ENCODE data around the gene PRKCE.

The PRKCE gene

GRCh38 chr2:45950606-45951005 is 299.1 kb downstream of the PRKCE start:
- TF ChIP-seq TAF1 (IDR thresholded peaks at IDR 0.05; ENCODE audit: borderline replicate concordance, low read depth, low read length) (no peak), POLR2A (IDR thresholded peaks at IDR 0.05; ENCODE audit: low read depth, low read length) (no peak), POLR2AphosphoS5 (IDR thresholded peaks at IDR 0.05; ENCODE audit: low read depth, low read length) (no peak)
- DNase-seq (ENCODE audit: insufficient read length) (no peak), FAIRE-seq (no peak)

- FAIRE-seq (no peak), DNase-seq (ENCODE audit: insufficient read length) (no peak)
- TF ChIP-seq POLR2AphosphoS5 (IDR thresholded peaks at IDR 0.05; ENCODE audit: low read depth, low read length), result no peak
- TF ChIP-seq POLR2A (IDR thresholded peaks at IDR 0.05; ENCODE audit: low read depth, low read length), result no peak
- no peak for TF ChIP-seq TAF1 (IDR thresholded peaks at IDR 0.05; ENCODE audit: borderline replicate concordance, low read depth, low read length)
Observed at GRCh38 chr2:45951025-45951727, 299.7 kb downstream of the PRKCE start.

GRCh38 chr2:45952591-45952990 is 301.1 kb downstream of the PRKCE start:
- TF ChIP-seq POLR2AphosphoS5 (IDR thresholded peaks at IDR 0.05; ENCODE audit: low read depth, low read length) (no peak), TAF1 (IDR thresholded peaks at IDR 0.05; ENCODE audit: borderline replicate concordance, low read depth, low read length) (no peak), POLR2A (IDR thresholded peaks at IDR 0.05; ENCODE audit: low read depth, low read length) (no peak)
- DNase-seq (ENCODE audit: insufficient read length) (no peak), FAIRE-seq (no peak)

GRCh38 chr2:45953376-45954027 is 302.0 kb downstream of the PRKCE start:
- no peak for FAIRE-seq
- no peak for TF ChIP-seq POLR2A (IDR thresholded peaks at IDR 0.05; ENCODE audit: low read depth, low read length)
- TF ChIP-seq TAF1 (IDR thresholded peaks at IDR 0.05; ENCODE audit: borderline replicate concordance, low read depth, low read length), result no peak
- no peak for TF ChIP-seq POLR2AphosphoS5 (IDR thresholded peaks at IDR 0.05; ENCODE audit: low read depth, low read length)

GRCh38 chr2:45954233-45954850 is 302.9 kb downstream of the PRKCE start:
- TF ChIP-seq POLR2A (IDR thresholded peaks at IDR 0.05; ENCODE audit: low read depth, low read length) (no peak), POLR2AphosphoS5 (IDR thresholded peaks at IDR 0.05; ENCODE audit: low read depth, low read length) (no peak), TAF1 (IDR thresholded peaks at IDR 0.05; ENCODE audit: borderline replicate concordance, low read depth, low read length) (no peak)
- DNase-seq (ENCODE audit: insufficient read length) (no peak), FAIRE-seq (no peak)

More at GRCh38 chr2:45953376-45954027, 302.0 kb downstream of the PRKCE start:
- no peak for DNase-seq (ENCODE audit: insufficient read length)

- no peak for DNase-seq (ENCODE audit: insufficient read length)
- FAIRE-seq, result no peak
- no peak for TF ChIP-seq POLR2A (IDR thresholded peaks at IDR 0.05; ENCODE audit: low read depth, low read length)
- no peak for TF ChIP-seq POLR2AphosphoS5 (IDR thresholded peaks at IDR 0.05; ENCODE audit: low read depth, low read length)
Observed at GRCh38 chr2:45957533-45958227, 306.2 kb downstream of the PRKCE start.

- no peak for DNase-seq (ENCODE audit: insufficient read length)
- no peak for FAIRE-seq
- TF ChIP-seq TAF1 (IDR thresholded peaks at IDR 0.05; ENCODE audit: borderline replicate concordance, low read depth, low read length) (no peak), POLR2AphosphoS5 (IDR thresholded peaks at IDR 0.05; ENCODE audit: low read depth, low read length) (no peak), POLR2A (IDR thresholded peaks at IDR 0.05; ENCODE audit: low read depth, low read length) (no peak)
Observed at GRCh38 chr2:45960057-45960863, 308.8 kb downstream of the PRKCE start.

- no peak for TF ChIP-seq POLR2A (IDR thresholded peaks at IDR 0.05; ENCODE audit: low read depth, low read length)
- TF ChIP-seq POLR2AphosphoS5 (IDR thresholded peaks at IDR 0.05; ENCODE audit: low read depth, low read length), result no peak
- TF ChIP-seq TAF1 (IDR thresholded peaks at IDR 0.05; ENCODE audit: borderline replicate concordance, low read depth, low read length), result no peak
- FAIRE-seq (no peak), DNase-seq (ENCODE audit: insufficient read length) (no peak)
Observed at GRCh38 chr2:45962177-45962921, 310.9 kb downstream of the PRKCE start.

GRCh38 chr2:45963816-45964215 is 312.3 kb downstream of the PRKCE start:
- FAIRE-seq (no peak), DNase-seq (ENCODE audit: insufficient read length) (no peak)
- TF ChIP-seq POLR2AphosphoS5 (IDR thresholded peaks at IDR 0.05; ENCODE audit: low read depth, low read length) (no peak), POLR2A (IDR thresholded peaks at IDR 0.05; ENCODE audit: low read depth, low read length) (no peak), TAF1 (IDR thresholded peaks at IDR 0.05; ENCODE audit: borderline replicate concordance, low read depth, low read length) (no peak)

- TF ChIP-seq POLR2AphosphoS5 (IDR thresholded peaks at IDR 0.05; ENCODE audit: low read depth, low read length) (no peak), POLR2A (IDR thresholded peaks at IDR 0.05; ENCODE audit: low read depth, low read length) (no peak), TAF1 (IDR thresholded peaks at IDR 0.05; ENCODE audit: borderline replicate concordance, low read depth, low read length) (no peak)
- DNase-seq (ENCODE audit: insufficient read length) (no peak), FAIRE-seq (no peak)
Observed at GRCh38 chr2:45964223-45964841, 312.9 kb downstream of the PRKCE start.
